IPS-20b (cell line): ENCODE data around the gene RIN3.

Source experiments
- H3K27ac ChIP-seq: one replicate; pipeline ENCODE4 v1.5.1; 2013; ENCODE audit warnings: low read length
- H3K27me3 ChIP-seq: 2 replicates; pipeline ENCODE4 v1.6.1; 2013; ENCODE audit warnings: mild to moderate bottlenecking, low read length, inconsistent platforms; ENCODE audit not compliant: insufficient read depth
- H3K36me3 ChIP-seq: 2 replicates; pipeline ENCODE4 v1.6.1; 2013; ENCODE audit warnings: low read depth, mild to moderate bottlenecking, inconsistent platforms, low read length, moderate library complexity; ENCODE audit not compliant: insufficient read depth
- H3K4me1 ChIP-seq: 2 replicates; pipeline ENCODE4 v1.6.1; 2013; ENCODE audit warnings: mild to moderate bottlenecking, control low read depth, inconsistent platforms, low read length, moderate library complexity; ENCODE audit not compliant: insufficient read depth
- H3K4me3 ChIP-seq: 2 replicates; pipeline ENCODE4 v1.5.1; 2013; ENCODE audit warnings: mild to moderate bottlenecking, low read length, inconsistent platforms
- H3K9ac ChIP-seq: 2 replicates; pipeline ENCODE4 v1.6.1; 2013; ENCODE audit warnings: low read depth, mild to moderate bottlenecking, inconsistent platforms, low read length, moderate library complexity
- H3K9me3 ChIP-seq: 2 replicates; pipeline ENCODE4 v1.6.1; 2013; ENCODE audit warnings: mild to moderate bottlenecking, low read depth, low read length, inconsistent platforms; ENCODE audit not compliant: insufficient read depth

Gene RIN3

GRCh38 chr14:92538412-92538985, 24.9 kb downstream of the RIN3 start:
- Histone ChIP-seq H3K27ac (no peak overlapping the region), H3K27me3 (no peaks in the 10 kb centered on the region), H3K9ac (no peak overlapping the region), H3K9me3 (no peaks in the 10 kb centered on the region), H3K4me1 (peaks cover 5% of the 10 kb centered on the region; the same call in 1 of the 2 replicates), H3K4me3 (no peak overlapping the region), H3K36me3 (no peaks in the 10 kb centered on the region)

- no peak overlapping the region for H3K9ac ChIP-seq
- H3K4me3 ChIP-seq, result no peak overlapping the region
- H3K36me3 ChIP-seq, result no peaks in the 10 kb centered on the region
- H3K9me3 ChIP-seq, result no peaks in the 10 kb centered on the region
- no peak overlapping the region for H3K27ac ChIP-seq
- no peaks in the 10 kb centered on the region for H3K27me3 ChIP-seq
- peaks cover 5% of the 10 kb centered on the region; the same call in 1 of the 2 replicates for H3K4me1 ChIP-seq
Measured at GRCh38 chr14:92539419-92539818, 25.8 kb downstream of the RIN3 start.

- no peak overlapping the region for H3K9ac ChIP-seq
- H3K27ac ChIP-seq, result no peak overlapping the region
Measured at GRCh38 chr14:92539875-92540274, 26.3 kb downstream of the RIN3 start.

GRCh38 chr14:92540472-92541048, 27.0 kb downstream of the RIN3 start:
- Histone ChIP-seq H3K9me3 (no peaks in the 10 kb centered on the region), H3K36me3 (no peaks in the 10 kb centered on the region), H3K27me3 (no peaks in the 10 kb centered on the region), H3K4me1 (peaks cover 5% of the 10 kb centered on the region; the same call in 1 of the 2 replicates), H3K27ac (no peak overlapping the region), H3K4me3 (no peak overlapping the region), H3K9ac (no peak overlapping the region)

More at GRCh38 chr14:92539875-92540274, 26.3 kb downstream of the RIN3 start:
- no peak overlapping the region for H3K4me3 ChIP-seq
- no peaks in the 10 kb centered on the region for H3K36me3 ChIP-seq
- H3K9me3 ChIP-seq, result no peaks in the 10 kb centered on the region
- no peaks in the 10 kb centered on the region for H3K27me3 ChIP-seq
- H3K4me1 ChIP-seq, result peaks cover 5% of the 10 kb centered on the region; the same call in 1 of the 2 replicates

GRCh38 chr14:92542766-92543554, 29.4 kb downstream of the RIN3 start:
- Histone ChIP-seq H3K9ac (no peak overlapping the region), H3K27ac (no peak overlapping the region), H3K4me1 (0 out of 2 replicates have a peak, but pooled peaks cover 5% of the 10 kb centered on the region)

GRCh38 chr14:92544051-92544720, 30.6 kb downstream of the RIN3 start:
- Histone ChIP-seq H3K36me3 (no peaks in the 10 kb centered on the region), H3K4me1 (no peaks in the 10 kb centered on the region), H3K27me3 (no peaks in the 10 kb centered on the region), H3K9me3 (no peaks in the 10 kb centered on the region), H3K27ac (no peak overlapping the region), H3K9ac (no peak overlapping the region), H3K4me3 (no peak overlapping the region)

More at GRCh38 chr14:92542766-92543554, 29.4 kb downstream of the RIN3 start:
- Histone ChIP-seq H3K27me3 (no peaks in the 10 kb centered on the region), H3K9me3 (no peaks in the 10 kb centered on the region), H3K4me3 (no peak overlapping the region), H3K36me3 (no peaks in the 10 kb centered on the region)

- no peak overlapping the region for H3K4me3 ChIP-seq
- H3K36me3 ChIP-seq, result no peaks in the 10 kb centered on the region
- H3K27ac ChIP-seq, result no peak overlapping the region
- H3K9me3 ChIP-seq, result no peaks in the 10 kb centered on the region
- H3K27me3 ChIP-seq, result no peaks in the 10 kb centered on the region
- H3K9ac ChIP-seq, result no peak overlapping the region
- H3K4me1 ChIP-seq, result no peaks in the 10 kb centered on the region
Measured at GRCh38 chr14:92546347-92547053, 32.9 kb downstream of the RIN3 start.

GRCh38 chr14:92549105-92549858, 35.7 kb downstream of the RIN3 start:
- Histone ChIP-seq H3K9ac (no peak overlapping the region), H3K27me3 (no peaks in the 10 kb centered on the region), H3K27ac (no peak overlapping the region), H3K9me3 (no peaks in the 10 kb centered on the region), H3K4me1 (no peaks in the 10 kb centered on the region), H3K4me3 (no peak overlapping the region), H3K36me3 (no peaks in the 10 kb centered on the region)

- H3K27ac ChIP-seq, result no peak overlapping the region
- no peaks in the 10 kb centered on the region for H3K27me3 ChIP-seq
- H3K36me3 ChIP-seq, result no peaks in the 10 kb centered on the region
- H3K9ac ChIP-seq, result no peak overlapping the region
- no peaks in the 10 kb centered on the region for H3K9me3 ChIP-seq
- no peak overlapping the region for H3K4me3 ChIP-seq
- no peaks in the 10 kb centered on the region for H3K4me1 ChIP-seq
Measured at GRCh38 chr14:92549859-92550230, 36.3 kb downstream of the RIN3 start.

- no peaks in the 10 kb centered on the region for H3K36me3 ChIP-seq
- no peaks in the 10 kb centered on the region for H3K4me1 ChIP-seq
- H3K4me3 ChIP-seq, result no peak overlapping the region
- no peaks in the 10 kb centered on the region for H3K27me3 ChIP-seq
- H3K9me3 ChIP-seq, result no peaks in the 10 kb centered on the region
- no peak overlapping the region for H3K9ac ChIP-seq
- no peak overlapping the region for H3K27ac ChIP-seq
Measured at GRCh38 chr14:92551044-92551841, 37.7 kb downstream of the RIN3 start.
